HEK293 (cell line): ENCODE measurements around the gene KLHL18.

Experiments used
- KLF10 ChIP-seq: fragments of 450-650 bp; IDR thresholded peaks from 2 replicates; pipeline ENCODE4 v1.5.1; 2018; ENCODE audit warnings: missing biosample characterization, mild to moderate bottlenecking, missing genetic modification characterization
- KLF9 ChIP-seq: fragments of 450-650 bp; formaldehyde crosslinking; IDR thresholded peaks from 2 replicates; pipeline ENCODE4 v1.5.1; 2016; ENCODE audit warnings: missing biosample characterization, missing genetic modification characterization, low read depth
- WT1 ChIP-seq: fragments of 450-650 bp; formaldehyde crosslinking; IDR thresholded peaks from 2 replicates; pipeline ENCODE4 v1.5.1; 2016; ENCODE audit warnings: missing biosample characterization, missing genetic modification characterization
- ZBTB48 ChIP-seq: fragments of 450-650 bp; formaldehyde crosslinking; IDR thresholded peaks from 2 replicates; pipeline ENCODE4 v1.5.1; 2016; ENCODE audit warnings: missing biosample characterization, missing genetic modification characterization
- ZBTB8A ChIP-seq: fragments of 450-650 bp; formaldehyde crosslinking; IDR thresholded peaks from 2 replicates; pipeline ENCODE4 v1.5.1; 2016; ENCODE audit warnings: missing biosample characterization, missing genetic modification characterization
- ZNF169 ChIP-seq: fragments of 450-650 bp; formaldehyde crosslinking; IDR thresholded peaks from 2 replicates; pipeline ENCODE4 v1.5.1; 2016; ENCODE audit warnings: missing biosample characterization, missing genetic modification characterization
- ZNF184 ChIP-seq: fragments of 450-650 bp; IDR thresholded peaks from 2 replicates; pipeline ENCODE4 v1.5.1; 2018; ENCODE audit warnings: missing biosample characterization, mild to moderate bottlenecking, missing genetic modification characterization
- ZNF19 ChIP-seq: fragments of 450-650 bp; formaldehyde crosslinking; IDR thresholded peaks from 2 replicates; pipeline ENCODE4; 2016; ENCODE audit warnings: missing biosample characterization, missing genetic modification characterization, low read depth
- ZNF211 ChIP-seq: fragments of 450-650 bp; formaldehyde crosslinking; IDR thresholded peaks from 2 replicates; pipeline ENCODE4 v1.5.1; 2016; ENCODE audit warnings: low read depth, missing biosample characterization, missing genetic modification characterization
- ZNF335 ChIP-seq: fragments of 450-650 bp; formaldehyde crosslinking; conservative IDR thresholded peaks from 2 replicates; pipeline ENCODE4 v1.5.1; 2016; ENCODE audit warnings: missing biosample characterization, missing genetic modification characterization
- ZNF549 ChIP-seq: fragments of 450-650 bp; IDR thresholded peaks from 2 replicates; pipeline ENCODE4 v1.5.1; 2018; ENCODE audit warnings: missing biosample characterization, missing genetic modification characterization, mild to moderate bottlenecking, inconsistent platforms, moderate library complexity
- ZNF600 ChIP-seq: fragments of 450-650 bp; formaldehyde crosslinking; IDR thresholded peaks from 2 replicates; pipeline ENCODE4 v1.5.1; 2016; ENCODE audit warnings: missing biosample characterization, missing genetic modification characterization
- ZNF629 ChIP-seq: fragments of 450-650 bp; formaldehyde crosslinking; IDR thresholded peaks from 2 replicates; pipeline ENCODE4 v1.5.1; 2017; ENCODE audit warnings: missing biosample characterization, missing genetic modification characterization
- ZNF664 ChIP-seq: fragments of 450-650 bp; formaldehyde crosslinking; IDR thresholded peaks from 2 replicates; pipeline ENCODE4 v1.5.1; 2016; ENCODE audit warnings: missing biosample characterization, missing genetic modification characterization
- TF ChIP-seq, protein P1 (sequence below): sonication (generic); formaldehyde crosslinking; IDR thresholded peaks from 2 replicates; pipeline ENCODE4 v1.8.1; 2022; ENCODE audit warnings: mild to moderate bottlenecking, moderate library complexity, missing genetic modification reagents
- TF ChIP-seq, protein P2 (sequence below): fragments of 450-650 bp; formaldehyde crosslinking; IDR thresholded peaks from 2 replicates; pipeline ENCODE4 v1.5.1; 2017; ENCODE audit warnings: missing biosample characterization, missing genetic modification characterization
- TF ChIP-seq, protein P3 (sequence below): fragments of 450-650 bp; formaldehyde crosslinking; IDR thresholded peaks from 2 replicates; pipeline ENCODE4 v1.5.1; 2017; ENCODE audit warnings: missing biosample characterization, missing genetic modification characterization
- TF ChIP-seq, protein P4 (sequence below): fragments of 450-650 bp; formaldehyde crosslinking; conservative IDR thresholded peaks from 2 replicates; pipeline ENCODE4 v1.5.1; 2016; ENCODE audit warnings: low read depth, missing biosample characterization, missing genetic modification characterization
- TF ChIP-seq, protein P5 (sequence below): fragments of 450-650 bp; formaldehyde crosslinking; optimal IDR thresholded peaks from 2 replicates; pipeline ENCODE3; 2016; ENCODE audit warnings: missing biosample characterization, mild to moderate bottlenecking, missing genetic modification characterization
- TF ChIP-seq, protein P6 (sequence below): IDR thresholded peaks from 2 replicates; pipeline ENCODE4 v1.6.1; 2011; ENCODE audit warnings: mild to moderate bottlenecking, low read depth, low read length, borderline replicate concordance
- TF ChIP-seq, protein P7 (sequence below): fragments of 450-650 bp; formaldehyde crosslinking; IDR thresholded peaks from 2 replicates; pipeline ENCODE4 v1.5.1; 2016; ENCODE audit warnings: missing biosample characterization, missing genetic modification characterization
- TF ChIP-seq, protein P8 (sequence below): fragments of 450-650 bp; formaldehyde crosslinking; IDR thresholded peaks from 2 replicates; pipeline ENCODE4 v1.5.1; 2016; ENCODE audit warnings: missing biosample characterization, missing genetic modification characterization

KLHL18 gene

DNA sequence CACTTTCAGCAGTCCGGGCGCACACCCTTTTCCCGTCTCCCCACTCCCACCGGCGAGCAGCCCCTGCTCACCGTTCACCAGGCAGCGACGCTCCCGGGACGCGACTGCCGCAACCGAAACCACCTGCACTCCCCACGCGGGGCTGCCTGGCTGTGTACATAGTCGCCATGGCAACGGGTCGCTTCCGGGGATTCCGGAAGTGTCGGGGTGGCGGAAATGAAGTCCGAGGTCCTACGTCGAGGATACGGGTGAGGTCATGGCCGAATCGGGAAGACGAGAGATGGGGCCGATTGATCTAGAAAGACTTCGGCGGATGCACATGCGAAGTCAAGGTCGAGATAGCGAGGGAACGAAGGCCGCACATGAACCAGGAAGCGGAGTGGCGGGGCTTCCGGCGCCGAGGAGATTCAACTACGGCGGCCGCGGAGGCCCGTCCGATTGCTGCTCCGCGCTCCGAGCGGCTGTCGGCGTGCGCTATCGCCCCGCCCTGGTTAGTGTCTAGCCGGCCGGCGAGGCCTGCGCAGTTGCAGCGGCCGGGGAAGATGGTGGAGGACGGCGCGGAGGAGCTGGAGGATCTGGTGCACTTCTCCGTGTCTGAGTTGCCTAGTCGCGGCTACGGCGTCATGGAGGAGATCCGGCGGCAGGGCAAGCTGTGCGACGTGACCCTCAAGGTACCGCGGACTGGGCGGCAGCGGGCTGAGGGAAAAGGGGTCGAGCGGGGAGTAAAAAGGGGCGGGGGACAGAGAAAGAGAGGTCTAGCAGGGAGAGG is at the start of gene KLHL18, which contains the start of gene KIF9 (continued):
- TF ChIP-seq, protein P1, sequence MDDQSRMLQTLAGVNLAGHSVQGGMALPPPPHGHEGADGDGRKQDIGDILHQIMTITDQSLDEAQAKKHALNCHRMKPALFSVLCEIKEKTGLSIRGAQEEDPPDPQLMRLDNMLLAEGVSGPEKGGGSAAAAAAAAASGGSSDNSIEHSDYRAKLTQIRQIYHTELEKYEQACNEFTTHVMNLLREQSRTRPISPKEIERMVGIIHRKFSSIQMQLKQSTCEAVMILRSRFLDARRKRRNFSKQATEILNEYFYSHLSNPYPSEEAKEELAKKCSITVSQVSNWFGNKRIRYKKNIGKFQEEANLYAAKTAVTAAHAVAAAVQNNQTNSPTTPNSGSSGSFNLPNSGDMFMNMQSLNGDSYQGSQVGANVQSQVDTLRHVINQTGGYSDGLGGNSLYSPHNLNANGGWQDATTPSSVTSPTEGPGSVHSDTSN (CRISPR knock-in tag): no peak
- TF ChIP-seq ZBTB8A (tag by site-specific recombination): peak; percentile 44; the same call in 1 of the 2 replicates
- no peak for TF ChIP-seq ZNF19
- peak; percentile 32; the same call in 1 of the 2 replicates for TF ChIP-seq ZNF600 (tag by site-specific recombination)
- peak; percentile 25; the same call in 1 of the 2 replicates for TF ChIP-seq KLF10 (tag by site-specific recombination)
- peak; percentile 95 for TF ChIP-seq ZNF335 (tag by site-specific recombination)
- peak; percentile 99 for TF ChIP-seq ZNF629 (tag by site-specific recombination)
- no peak for TF ChIP-seq ZNF664
- TF ChIP-seq, protein P2, sequence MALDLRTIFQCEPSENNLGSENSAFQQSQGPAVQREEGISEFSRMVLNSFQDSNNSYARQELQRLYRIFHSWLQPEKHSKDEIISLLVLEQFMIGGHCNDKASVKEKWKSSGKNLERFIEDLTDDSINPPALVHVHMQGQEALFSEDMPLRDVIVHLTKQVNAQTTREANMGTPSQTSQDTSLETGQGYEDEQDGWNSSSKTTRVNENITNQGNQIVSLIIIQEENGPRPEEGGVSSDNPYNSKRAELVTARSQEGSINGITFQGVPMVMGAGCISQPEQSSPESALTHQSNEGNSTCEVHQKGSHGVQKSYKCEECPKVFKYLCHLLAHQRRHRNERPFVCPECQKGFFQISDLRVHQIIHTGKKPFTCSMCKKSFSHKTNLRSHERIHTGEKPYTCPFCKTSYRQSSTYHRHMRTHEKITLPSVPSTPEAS (tag by site-specific recombination): peak; percentile 27; the same call in 1 of the 2 replicates
- no peak for TF ChIP-seq WT1 (tag by site-specific recombination)
- TF ChIP-seq, protein P3, sequence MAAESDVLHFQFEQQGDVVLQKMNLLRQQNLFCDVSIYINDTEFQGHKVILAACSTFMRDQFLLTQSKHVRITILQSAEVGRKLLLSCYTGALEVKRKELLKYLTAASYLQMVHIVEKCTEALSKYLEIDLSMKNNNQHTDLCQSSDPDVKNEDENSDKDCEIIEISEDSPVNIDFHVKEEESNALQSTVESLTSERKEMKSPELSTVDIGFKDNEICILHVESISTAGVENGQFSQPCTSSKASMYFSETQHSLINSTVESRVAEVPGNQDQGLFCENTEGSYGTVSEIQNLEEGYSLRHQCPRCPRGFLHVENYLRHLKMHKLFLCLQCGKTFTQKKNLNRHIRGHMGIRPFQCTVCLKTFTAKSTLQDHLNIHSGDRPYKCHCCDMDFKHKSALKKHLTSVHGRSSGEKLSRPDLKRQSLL (tag by site-specific recombination): no peak
- TF ChIP-seq, protein P4, sequence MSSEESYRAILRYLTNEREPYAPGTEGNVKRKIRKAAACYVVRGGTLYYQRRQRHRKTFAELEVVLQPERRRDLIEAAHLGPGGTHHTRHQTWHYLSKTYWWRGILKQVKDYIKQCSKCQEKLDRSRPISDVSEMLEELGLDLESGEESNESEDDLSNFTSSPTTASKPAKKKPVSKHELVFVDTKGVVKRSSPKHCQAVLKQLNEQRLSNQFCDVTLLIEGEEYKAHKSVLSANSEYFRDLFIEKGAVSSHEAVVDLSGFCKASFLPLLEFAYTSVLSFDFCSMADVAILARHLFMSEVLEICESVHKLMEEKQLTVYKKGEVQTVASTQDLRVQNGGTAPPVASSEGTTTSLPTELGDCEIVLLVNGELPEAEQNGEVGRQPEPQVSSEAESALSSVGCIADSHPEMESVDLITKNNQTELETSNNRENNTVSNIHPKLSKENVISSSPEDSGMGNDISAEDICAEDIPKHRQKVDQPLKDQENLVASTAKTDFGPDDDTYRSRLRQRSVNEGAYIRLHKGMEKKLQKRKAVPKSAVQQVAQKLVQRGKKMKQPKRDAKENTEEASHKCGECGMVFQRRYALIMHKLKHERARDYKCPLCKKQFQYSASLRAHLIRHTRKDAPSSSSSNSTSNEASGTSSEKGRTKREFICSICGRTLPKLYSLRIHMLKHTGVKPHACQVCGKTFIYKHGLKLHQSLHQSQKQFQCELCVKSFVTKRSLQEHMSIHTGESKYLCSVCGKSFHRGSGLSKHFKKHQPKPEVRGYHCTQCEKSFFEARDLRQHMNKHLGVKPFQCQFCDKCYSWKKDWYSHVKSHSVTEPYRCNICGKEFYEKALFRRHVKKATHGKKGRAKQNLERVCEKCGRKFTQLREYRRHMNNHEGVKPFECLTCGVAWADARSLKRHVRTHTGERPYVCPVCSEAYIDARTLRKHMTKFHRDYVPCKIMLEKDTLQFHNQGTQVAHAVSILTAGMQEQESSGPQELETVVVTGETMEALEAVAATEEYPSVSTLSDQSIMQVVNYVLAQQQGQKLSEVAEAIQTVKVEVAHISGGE (tag by site-specific recombination): peak; percentile 96
- TF ChIP-seq ZBTB48: no peak
- TF ChIP-seq, protein P5, sequence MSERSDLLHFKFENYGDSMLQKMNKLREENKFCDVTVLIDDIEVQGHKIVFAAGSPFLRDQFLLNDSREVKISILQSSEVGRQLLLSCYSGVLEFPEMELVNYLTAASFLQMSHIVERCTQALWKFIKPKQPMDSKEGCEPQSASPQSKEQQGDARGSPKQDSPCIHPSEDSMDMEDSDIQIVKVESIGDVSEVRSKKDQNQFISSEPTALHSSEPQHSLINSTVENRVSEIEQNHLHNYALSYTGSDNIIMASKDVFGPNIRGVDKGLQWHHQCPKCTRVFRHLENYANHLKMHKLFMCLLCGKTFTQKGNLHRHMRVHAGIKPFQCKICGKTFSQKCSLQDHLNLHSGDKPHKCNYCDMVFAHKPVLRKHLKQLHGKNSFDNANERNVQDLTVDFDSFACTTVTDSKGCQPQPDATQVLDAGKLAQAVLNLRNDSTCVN (tag by site-specific recombination): peak; percentile 64
- TF ChIP-seq, protein P6, sequence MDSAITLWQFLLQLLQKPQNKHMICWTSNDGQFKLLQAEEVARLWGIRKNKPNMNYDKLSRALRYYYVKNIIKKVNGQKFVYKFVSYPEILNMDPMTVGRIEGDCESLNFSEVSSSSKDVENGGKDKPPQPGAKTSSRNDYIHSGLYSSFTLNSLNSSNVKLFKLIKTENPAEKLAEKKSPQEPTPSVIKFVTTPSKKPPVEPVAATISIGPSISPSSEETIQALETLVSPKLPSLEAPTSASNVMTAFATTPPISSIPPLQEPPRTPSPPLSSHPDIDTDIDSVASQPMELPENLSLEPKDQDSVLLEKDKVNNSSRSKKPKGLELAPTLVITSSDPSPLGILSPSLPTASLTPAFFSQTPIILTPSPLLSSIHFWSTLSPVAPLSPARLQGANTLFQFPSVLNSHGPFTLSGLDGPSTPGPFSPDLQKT: peak; percentile 85; the same call in 1 of the 2 replicates
- TF ChIP-seq ZNF549: no peak
- TF ChIP-seq, protein P7, sequence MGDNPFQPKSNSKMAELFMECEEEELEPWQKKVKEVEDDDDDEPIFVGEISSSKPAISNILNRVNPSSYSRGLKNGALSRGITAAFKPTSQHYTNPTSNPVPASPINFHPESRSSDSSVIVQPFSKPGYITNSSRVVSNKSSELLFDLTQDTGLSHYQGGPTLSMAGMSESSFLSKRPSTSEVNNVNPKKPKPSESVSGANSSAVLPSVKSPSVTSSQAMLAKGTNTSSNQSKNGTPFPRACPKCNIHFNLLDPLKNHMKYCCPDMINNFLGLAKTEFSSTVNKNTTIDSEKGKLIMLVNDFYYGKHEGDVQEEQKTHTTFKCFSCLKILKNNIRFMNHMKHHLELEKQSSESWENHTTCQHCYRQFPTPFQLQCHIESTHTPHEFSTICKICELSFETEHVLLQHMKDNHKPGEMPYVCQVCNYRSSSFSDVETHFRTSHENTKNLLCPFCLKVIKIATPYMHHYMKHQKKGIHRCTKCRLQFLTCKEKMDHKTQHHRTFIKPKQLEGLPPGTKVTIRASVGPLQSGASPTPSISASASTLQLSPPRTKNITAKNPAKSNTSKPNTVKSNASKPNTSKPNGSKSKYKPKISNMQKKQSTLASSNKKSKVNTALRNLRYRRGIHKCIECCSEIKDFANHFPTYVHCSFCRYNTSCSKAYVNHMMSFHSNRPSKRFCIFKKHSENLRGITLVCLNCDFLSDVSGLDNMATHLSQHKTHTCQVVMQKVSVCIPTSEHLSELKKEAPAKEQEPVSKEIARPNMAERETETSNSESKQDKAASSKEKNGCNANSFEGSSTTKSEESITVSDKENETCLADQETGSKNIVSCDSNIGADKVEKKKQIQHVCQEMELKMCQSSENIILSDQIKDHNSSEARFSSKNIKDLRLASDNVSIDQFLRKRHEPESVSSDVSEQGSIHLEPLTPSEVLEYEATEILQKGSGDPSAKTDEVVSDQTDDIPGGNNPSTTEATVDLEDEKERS (tag by site-specific recombination): no peak
- TF ChIP-seq ZNF211: no peak
- TF ChIP-seq ZNF184 (tag by site-specific recombination): no peak
- TF ChIP-seq, protein P8, sequence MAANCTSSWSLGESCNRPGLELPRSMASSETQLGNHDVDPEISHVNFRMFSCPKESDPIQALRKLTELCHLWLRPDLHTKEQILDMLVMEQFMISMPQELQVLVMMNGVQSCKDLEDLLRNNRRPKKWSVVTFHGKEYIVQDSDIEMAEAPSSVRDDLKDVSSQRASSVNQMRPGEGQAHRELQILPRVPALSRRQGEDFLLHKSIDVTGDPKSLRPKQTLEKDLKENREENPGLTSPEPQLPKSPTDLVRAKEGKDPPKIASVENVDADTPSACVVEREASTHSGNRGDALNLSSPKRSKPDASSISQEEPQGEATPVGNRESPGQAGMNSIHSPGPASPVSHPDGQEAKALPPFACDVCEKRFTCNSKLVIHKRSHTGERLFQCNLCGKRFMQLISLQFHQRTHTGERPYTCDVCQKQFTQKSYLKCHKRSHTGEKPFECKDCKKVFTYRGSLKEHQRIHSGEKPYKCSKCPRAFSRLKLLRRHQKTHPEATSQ (tag by site-specific recombination): peak; percentile 27; the same call in 1 of the 2 replicates
- TF ChIP-seq ZNF169 (tag by site-specific recombination): no peak
- peak; percentile 64; the same call in 1 of the 2 replicates for TF ChIP-seq KLF9 (tag by site-specific recombination)
